HG02973 (cell line): Measurements from ENCODE around the gene DGCR6L.
"Not testable (repeated sequence)": the region's sequence is repeated elsewhere in the genome, so short reads cannot be mapped to it uniquely, and the experiment has no call there.

Experiments used
- ATAC-seq: cut with Tn5 transposase; IDR thresholded peaks from one replicate; pipeline ENCODE4 v1.9.1; 2021; ENCODE audit warnings: moderate library complexity; ENCODE audit not compliant: unreplicated experiment

The DGCR6L gene

GRCh38 chr22:20278726-20279490 is 41.0 kb downstream of the DGCR6L start:
- ATAC-seq = not testable (repeated sequence)

GRCh38 chr22:20277936-20278635 is 41.8 kb downstream of the DGCR6L start:
- not testable (repeated sequence) for ATAC-seq

- no peak for ATAC-seq
These were observed 43.4 kb downstream of the DGCR6L start for GRCh38 chr22:20276468-20276867.

- no peak for ATAC-seq
These were observed 44.0 kb downstream of the DGCR6L start for GRCh38 chr22:20275836-20276235.

- ATAC-seq = not testable (repeated sequence)
These were observed 44.5 kb downstream of the DGCR6L start for GRCh38 chr22:20275325-20275724.

GRCh38 chr22:20274374-20274773 is 45.5 kb downstream of the DGCR6L start:
- not testable (repeated sequence) for ATAC-seq

GRCh38 chr22:20273758-20274181 is 46.1 kb downstream of the DGCR6L start:
- no peak for ATAC-seq

- ATAC-seq = no peak
These were observed 47.2 kb downstream of the DGCR6L start for GRCh38 chr22:20272700-20273099.

- ATAC-seq = no peak
These were observed 47.7 kb downstream of the DGCR6L start for GRCh38 chr22:20272174-20272573.

- ATAC-seq = no peak
These were observed 48.5 kb downstream of the DGCR6L start for GRCh38 chr22:20271114-20271994.

- not testable (repeated sequence) for ATAC-seq
These were observed 49.4 kb downstream of the DGCR6L start for GRCh38 chr22:20270190-20271113.

- not testable (repeated sequence) for ATAC-seq
These were observed 50.2 kb downstream of the DGCR6L start for GRCh38 chr22:20269673-20270072.

- not testable (repeated sequence) for ATAC-seq
These were observed 50.7 kb downstream of the DGCR6L start for GRCh38 chr22:20269201-20269600.

GRCh38 chr22:20268279-20269012 is 51.4 kb downstream of the DGCR6L start, which contains the start of gene RTN4R:
TSS of gene RTN4R (minus strand) at chr22:20268318. CDS start at chr22:20268092, 226 bp downstream.
- no peak for ATAC-seq

- no peak for ATAC-seq
These were observed 52.2 kb downstream of the DGCR6L start for GRCh38 chr22:20267441-20268278.

- not testable (repeated sequence) for ATAC-seq
These were observed 53.0 kb downstream of the DGCR6L start for GRCh38 chr22:20266667-20267440.

- not testable (repeated sequence) for ATAC-seq
These were observed 53.8 kb downstream of the DGCR6L start for GRCh38 chr22:20265772-20266666.
